ENCODE results near the gene HAUS3. TPM values are rescaled to one million over a fixed set of nuclear protein-coding genes. Genes with fewer than 3 reads are reported as not detected.
"Not testable (repeated sequence)": the region's sequence is repeated elsewhere in the genome, so short reads cannot be mapped to it uniquely, and the experiment has no call there.

The HAUS3 gene
- total RNA-seq, 1 donor from 2014 or later = 5.6 TPM

GRCh38 chr4:2276581-2277325, 34.8 kb upstream of the HAUS3 start:
- intact Hi-C loops (cut with DNase I) = no loop called here
- no peak for DNase-seq (ENCODE audit: low spot score)

DNA sequence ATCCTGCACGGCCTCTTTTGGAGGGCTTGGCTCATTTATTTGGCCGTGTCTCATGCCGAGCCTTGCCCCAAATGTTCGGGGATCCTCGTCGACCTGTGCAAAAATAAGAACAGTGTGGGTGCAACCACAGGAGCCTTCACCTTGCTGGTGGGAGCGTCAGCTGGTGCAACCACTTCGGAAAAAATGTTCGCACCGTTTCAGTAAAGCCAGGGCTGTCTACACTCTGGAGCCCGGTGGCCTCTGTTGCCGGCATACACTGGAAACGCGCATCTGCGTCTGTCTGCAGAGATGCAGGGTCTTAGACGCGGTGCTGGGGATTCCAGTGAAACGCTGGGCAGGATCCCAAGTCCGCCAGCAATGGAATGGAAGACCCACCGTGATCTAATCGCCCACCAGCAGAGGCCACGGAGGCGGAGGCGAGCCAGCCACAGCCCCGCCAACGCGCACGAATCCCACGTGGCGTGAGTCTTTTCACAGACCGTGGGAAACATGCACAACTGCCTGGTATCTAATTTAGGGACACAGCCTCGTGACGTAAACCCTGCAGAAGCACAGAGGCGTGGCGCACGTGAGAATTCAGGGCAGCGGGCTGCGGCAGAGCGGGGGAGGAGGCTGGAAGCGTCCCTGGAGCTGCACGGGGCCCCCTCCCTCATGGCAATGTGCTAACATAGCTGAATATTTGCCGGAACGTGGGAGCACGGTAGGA, 33.8 kb upstream of the HAUS3 start:
- intact Hi-C loops (cut with DNase I) = no loop called here
- no peak for DNase-seq (ENCODE audit: low spot score)

GRCh38 chr4:2275044-2275397, 33.1 kb upstream of the HAUS3 start:
- DNase-seq (ENCODE audit: low spot score); intact Hi-C loops (cut with DNase I): not testable (repeated sequence)

GRCh38 chr4:2274320-2275043, 32.6 kb upstream of the HAUS3 start:
- DNase-seq (ENCODE audit: low spot score) = no peak
- intact Hi-C loops (cut with DNase I) = no loop called here

DNA sequence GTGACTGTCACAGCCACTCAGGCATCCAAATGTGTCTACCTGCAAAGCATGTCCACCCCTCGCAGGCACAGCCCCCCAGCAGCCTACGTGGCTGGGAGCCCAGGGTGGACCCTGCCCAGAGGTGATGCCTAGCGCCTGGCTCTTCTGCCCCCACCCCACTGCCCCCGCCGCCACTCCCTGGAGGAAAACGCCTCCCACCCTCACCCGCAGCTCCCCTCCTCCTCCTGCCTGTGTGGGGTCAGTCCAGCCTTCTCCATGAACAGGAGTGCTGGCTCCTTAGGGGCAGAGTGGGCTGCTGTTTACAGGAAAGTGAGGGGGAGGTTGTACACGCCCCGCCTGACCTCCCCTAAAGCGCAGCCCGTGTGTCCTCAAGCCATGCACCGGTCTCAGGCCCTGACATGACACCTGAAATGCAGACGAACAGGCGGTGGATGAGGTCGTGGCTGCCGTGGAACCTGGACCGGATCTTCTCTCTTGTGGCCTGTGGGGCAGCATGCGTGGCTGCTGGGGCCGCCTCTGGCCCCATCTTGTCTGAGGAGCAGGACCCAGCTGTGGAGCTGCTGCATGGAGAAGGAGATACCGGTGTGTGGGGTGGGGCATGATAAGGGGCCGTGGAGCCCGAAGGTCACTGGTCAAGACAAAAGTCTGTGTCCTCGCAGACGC, 31.9 kb upstream of the HAUS3 start:
- intact Hi-C loops (cut with DNase I) = no loop called here
- no peak for DNase-seq (ENCODE audit: low spot score)

- no peak for DNase-seq (ENCODE audit: low spot score)
- intact Hi-C loops (cut with DNase I) = no loop called here
These were observed 31.3 kb upstream of the HAUS3 start for GRCh38 chr4:2273221-2273620.

DNA sequence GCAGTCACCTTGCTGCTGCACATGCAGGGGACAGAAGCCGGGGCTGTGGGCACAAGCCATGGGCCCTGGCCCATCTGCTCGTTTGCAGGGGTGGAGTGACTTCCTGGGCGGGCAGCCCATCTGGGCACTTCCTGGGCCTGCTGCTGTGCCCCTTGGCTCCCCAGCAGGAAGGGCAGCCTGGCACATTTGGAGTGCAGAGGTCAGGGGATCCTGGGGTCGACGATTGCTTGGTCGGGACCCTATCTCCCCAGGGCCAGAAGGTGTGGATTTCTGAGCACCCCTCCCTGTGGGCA, 30.9 kb upstream of the HAUS3 start:
- intact Hi-C loops (cut with DNase I) = no loop called here
- DNase-seq (ENCODE audit: low spot score) = no peak

DNA sequence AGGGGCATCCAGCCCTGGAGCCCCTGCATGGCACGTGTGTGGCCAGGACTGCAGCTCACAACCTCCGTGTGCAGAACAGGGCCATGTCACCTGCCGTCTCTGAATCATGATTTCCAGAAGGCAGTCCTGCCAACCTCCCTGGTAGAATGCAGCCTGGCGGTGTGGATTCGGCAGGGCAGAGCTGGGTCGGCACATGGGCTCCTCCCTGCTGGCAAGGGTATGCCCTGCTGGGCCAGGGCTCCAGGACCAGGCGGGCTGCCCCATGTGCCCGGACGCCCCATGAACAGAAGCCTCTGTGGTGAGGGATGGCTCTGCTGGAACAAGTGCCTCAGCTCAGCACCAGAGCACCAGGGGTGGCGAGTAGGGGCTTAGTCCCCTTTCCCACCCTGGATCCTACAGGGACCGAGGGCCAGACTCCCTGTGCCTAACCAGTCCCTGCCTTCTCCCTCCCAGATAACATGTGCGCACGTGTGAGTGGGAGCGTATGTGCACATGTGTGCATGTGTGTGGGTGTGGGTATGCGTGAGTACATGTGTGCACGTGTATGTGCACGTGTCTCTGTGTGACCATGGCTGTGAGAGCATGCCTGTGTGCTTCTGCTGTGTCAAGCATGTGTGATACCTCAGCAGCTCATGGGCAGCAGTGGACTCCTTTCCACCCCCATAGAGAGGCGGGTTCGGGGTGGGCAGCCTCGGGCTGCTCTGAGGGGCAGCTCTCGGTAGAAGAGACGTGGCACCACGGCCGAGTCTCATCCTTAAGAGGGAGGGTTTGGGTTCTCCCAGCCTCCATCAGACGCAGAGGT, 30.3 kb upstream of the HAUS3 start:
- DNase-seq (ENCODE audit: low spot score) = no peak
- intact Hi-C loops (cut with DNase I) = no loop called here

DNA sequence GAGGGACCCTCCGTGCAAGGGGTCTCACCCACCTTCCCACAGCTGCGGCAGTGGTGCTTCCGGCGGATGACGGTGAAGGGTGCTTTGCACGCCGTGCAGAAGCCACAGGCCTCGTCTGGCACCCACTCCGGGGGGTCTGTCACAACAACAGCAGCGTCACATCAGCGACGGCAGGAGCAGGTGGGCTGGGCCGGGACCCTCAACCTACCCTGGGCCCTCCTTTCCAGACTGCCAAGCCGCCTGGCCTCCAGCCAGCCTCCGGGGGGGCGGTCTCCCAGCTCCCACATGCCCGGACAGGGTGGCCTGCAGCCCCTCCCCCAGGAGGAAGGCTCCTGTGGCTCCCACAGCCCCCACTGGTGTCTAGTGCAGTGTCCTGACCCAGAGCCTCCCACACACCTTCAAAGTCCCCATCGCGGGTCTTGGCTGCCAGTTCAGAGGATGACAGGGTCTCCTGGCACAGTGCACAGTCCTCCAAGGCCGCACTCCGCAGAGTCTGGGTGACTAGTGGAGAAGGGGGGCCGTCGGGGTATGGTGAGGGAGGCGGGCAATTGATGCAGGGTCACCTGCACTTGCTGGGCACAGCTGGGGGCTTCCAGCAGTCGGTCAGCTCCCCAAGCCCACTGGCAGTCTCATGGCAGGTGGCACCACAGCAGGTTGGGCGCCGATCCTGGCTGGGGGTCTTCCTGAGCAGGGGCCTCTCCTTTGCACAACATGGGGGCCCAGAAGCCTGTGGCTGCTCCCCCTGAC, 29.5 kb upstream of the HAUS3 start:
- DNase-seq (ENCODE audit: low spot score) = no peak
- intact Hi-C loops (cut with DNase I) = no loop called here

GRCh38 chr4:2270341-2271165, 28.6 kb upstream of the HAUS3 start:
- intact Hi-C loops (cut with DNase I) = no loop called here
- DNase-seq (ENCODE audit: low spot score) = no peak

- no peak for DNase-seq (ENCODE audit: low spot score)
- intact Hi-C loops (cut with DNase I) = loop anchor here (5.0 kb wide), 1 partner anchor 83 kb away; no protein-coding TSS in a partner anchor
These were observed 27.8 kb upstream of the HAUS3 start for GRCh38 chr4:2269618-2270163.

GRCh38 chr4:2269206-2269531, 27.2 kb upstream of the HAUS3 start:
- no peak for DNase-seq (ENCODE audit: low spot score)
- intact Hi-C loops (cut with DNase I) = loop anchor here (5.0 kb wide), 1 partner anchor 83 kb away; no protein-coding TSS in a partner anchor

GRCh38 chr4:2268357-2269205, 26.7 kb upstream of the HAUS3 start:
- intact Hi-C loops (cut with DNase I) = loop anchor here (5.0 kb wide), 1 partner anchor 84 kb away; no protein-coding TSS in a partner anchor
- DNase-seq (ENCODE audit: low spot score) = no peak

- intact Hi-C loops (cut with DNase I) = loop anchor here (2.0 to 5.0 kb wide), 2 partner anchors 84 to 145 kb away; no protein-coding TSS in a partner anchor
- no peak for DNase-seq (ENCODE audit: low spot score)
These were observed 25.9 kb upstream of the HAUS3 start for GRCh38 chr4:2267841-2268240.

DNA sequence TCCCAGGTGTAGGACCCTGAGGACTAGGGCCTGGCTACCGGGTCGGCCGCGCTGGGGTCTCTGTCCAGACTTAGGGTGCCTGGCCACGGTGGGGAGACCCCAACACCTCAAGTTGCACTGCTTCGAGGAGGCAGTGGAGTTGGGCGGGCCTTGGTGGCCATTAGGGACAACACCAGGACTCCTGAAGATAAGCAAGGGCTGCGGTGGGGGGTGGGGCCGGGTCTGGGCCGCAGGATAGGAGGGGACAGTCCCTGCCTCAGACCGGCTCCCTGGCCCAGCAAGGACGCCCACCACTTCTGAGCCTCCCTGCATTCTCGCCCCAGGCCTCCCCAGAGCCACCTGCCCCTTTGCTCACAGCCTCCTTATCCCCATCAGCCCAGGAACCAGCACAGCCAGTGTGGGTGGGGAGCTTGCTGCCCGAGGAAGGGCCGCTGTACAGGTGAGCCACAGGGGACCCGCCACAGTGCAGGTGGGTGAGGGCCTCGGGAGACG, 25.4 kb upstream of the HAUS3 start:
- intact Hi-C loops (cut with DNase I) = loop anchor here (2.0 to 5.0 kb wide), 2 partner anchors 85 to 145 kb away; no protein-coding TSS in a partner anchor

DNA sequence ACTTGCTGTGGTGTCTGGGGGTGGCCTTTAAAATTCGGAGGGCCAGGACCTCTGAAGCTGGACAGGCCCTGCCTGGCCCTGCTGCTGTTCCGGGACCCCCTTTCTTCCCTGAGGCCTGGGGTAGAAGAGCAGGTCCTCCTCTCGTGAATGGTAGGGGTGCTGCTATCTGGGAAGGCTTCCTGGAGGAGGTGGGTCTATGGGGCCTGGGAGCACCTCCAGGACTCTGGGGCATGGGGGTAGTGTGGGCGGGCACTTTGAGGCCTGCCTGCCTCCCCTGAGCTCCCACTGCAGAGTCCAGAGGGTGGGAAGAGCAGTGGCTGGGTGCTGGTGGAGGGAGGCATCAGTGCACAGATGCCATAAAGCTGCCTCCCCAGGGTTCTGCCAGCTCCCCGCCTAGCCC, 24.9 kb upstream of the HAUS3 start:
- DNase-seq (ENCODE audit: low spot score) = no peak
- intact Hi-C loops (cut with DNase I) = loop anchor here (2.0 to 5.0 kb wide), 2 partner anchors 85 to 146 kb away; no protein-coding TSS in a partner anchor

More for the DNA sequence above, 25.4 kb upstream of the HAUS3 start:
- DNase-seq (ENCODE audit: low spot score) = no peak

All from cardiac septum (tissue), 1 donor.